ENCODE results near the gene MSTN.

Gene MSTN

DNA sequence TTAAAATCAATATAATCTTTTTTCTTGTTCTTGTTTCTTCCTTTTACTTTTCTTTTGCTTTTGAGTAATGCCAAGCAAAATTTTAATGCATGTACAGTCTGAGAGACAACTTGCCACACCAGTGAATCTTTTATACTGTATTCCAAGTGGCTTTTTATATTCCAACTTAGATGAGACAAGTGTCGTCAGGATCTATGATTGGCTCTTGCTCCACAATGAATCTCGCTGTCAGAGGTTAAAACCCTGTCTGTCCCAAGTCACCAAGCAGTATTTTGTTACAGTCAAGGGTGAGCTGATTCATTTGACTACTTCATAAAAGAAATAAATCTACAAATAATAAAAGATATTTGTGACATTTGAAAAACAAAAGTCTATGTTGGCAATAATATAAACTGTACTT, at the start of gene MSTN:
TSS of gene MSTN (minus strand) at position 129 of the 400 bp plus-strand sequence. CDS start 133 bp downstream, outside the sequence.
- DNase-seq (ENCODE audit: low spot score): no peak
- in situ Hi-C loops (cut with MboI; ENCODE audit: low pct_unique_long_range_greater_than_20kb, low sequenced_read_pairs, unreplicated experiment): loop anchor here (10.0 to 25.0 kb wide), 2 partner anchors 268 to 400 kb away; partner anchors contain the start of genes ANKAR and ASNSD1
- TF ChIP-seq, protein P1, sequence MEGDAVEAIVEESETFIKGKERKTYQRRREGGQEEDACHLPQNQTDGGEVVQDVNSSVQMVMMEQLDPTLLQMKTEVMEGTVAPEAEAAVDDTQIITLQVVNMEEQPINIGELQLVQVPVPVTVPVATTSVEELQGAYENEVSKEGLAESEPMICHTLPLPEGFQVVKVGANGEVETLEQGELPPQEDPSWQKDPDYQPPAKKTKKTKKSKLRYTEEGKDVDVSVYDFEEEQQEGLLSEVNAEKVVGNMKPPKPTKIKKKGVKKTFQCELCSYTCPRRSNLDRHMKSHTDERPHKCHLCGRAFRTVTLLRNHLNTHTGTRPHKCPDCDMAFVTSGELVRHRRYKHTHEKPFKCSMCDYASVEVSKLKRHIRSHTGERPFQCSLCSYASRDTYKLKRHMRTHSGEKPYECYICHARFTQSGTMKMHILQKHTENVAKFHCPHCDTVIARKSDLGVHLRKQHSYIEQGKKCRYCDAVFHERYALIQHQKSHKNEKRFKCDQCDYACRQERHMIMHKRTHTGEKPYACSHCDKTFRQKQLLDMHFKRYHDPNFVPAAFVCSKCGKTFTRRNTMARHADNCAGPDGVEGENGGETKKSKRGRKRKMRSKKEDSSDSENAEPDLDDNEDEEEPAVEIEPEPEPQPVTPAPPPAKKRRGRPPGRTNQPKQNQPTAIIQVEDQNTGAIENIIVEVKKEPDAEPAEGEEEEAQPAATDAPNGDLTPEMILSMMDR (IDR thresholded peaks at IDR 0.05; ENCODE audit: extremely low read depth, insufficient read depth, missing control alignments): no peak

DNA sequence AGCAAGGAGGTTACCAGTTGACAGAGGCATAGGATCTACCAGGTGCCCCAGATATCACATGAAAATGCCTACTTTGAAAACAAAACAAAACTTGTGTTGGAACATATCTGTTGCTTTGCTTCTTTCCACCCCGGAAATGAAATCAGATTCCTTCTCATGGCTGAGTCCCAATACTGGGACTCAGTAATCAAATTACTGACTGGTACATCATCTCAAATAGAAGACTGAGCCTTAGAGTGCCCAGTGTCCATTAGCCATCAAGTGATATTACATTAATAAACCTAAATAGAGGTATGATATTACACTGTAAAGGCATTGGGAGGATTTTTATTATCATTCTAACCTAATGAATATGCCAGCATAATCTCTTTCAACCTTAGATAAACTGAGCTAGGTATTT, 48.6 kb upstream of the MSTN start:
- TF ChIP-seq, protein P1 (IDR thresholded peaks at IDR 0.05; ENCODE audit: extremely low read depth, insufficient read depth, missing control alignments): no peak

DNA sequence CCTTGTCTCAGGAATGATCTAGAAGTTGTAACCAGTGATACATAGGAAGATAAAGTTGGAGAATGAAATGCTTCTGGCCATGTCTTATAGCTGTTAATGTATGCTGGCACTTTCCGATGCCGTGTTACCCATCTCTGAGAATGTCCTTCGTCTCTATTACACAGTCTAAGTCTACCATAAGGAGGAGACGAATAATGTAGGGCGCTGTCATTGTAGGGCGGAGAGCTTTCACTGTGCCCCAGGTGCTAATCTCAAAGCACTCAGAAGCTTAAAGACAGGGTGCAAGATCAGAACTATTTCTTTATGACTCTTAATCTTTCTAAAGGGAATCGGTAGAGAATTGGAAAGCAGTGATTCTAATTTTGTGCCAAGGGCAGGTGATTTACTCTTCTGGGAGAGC, 48.2 kb upstream of the MSTN start:
- in situ Hi-C loops (cut with MboI; ENCODE audit: low pct_unique_long_range_greater_than_20kb, low sequenced_read_pairs, unreplicated experiment): no loop called here
- TF ChIP-seq, protein P1 (IDR thresholded peaks at IDR 0.05; ENCODE audit: extremely low read depth, insufficient read depth, missing control alignments): no peak
- no peak for DNase-seq (ENCODE audit: low spot score)

More for the DNA sequence above, 48.6 kb upstream of the MSTN start:
- DNase-seq (ENCODE audit: low spot score): no peak
- in situ Hi-C loops (cut with MboI; ENCODE audit: low pct_unique_long_range_greater_than_20kb, low sequenced_read_pairs, unreplicated experiment): no loop called here

DNA sequence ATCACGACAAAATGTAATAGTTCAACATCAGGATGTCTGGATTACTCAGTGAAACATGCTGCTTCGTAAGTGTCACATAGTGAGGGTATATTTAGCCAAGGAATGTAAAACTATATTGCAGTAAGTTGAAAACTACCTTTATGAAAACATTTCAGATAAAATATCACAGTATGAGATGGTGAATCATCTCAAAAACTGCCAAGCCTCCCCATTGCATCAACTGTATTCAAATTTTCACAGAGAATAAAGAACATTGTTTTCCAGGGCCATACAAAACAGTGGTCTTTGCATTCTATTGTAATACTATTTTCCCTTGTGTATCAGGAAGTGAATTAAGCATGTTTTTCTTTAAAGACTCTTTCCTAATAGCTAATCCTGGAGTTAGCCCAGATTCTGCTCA, 47.6 kb upstream of the MSTN start:
- TF ChIP-seq, protein P1 (IDR thresholded peaks at IDR 0.05; ENCODE audit: extremely low read depth, insufficient read depth, missing control alignments): no peak
- in situ Hi-C loops (cut with MboI; ENCODE audit: low pct_unique_long_range_greater_than_20kb, low sequenced_read_pairs, unreplicated experiment): no loop called here
- DNase-seq (ENCODE audit: low spot score): no peak

DNA sequence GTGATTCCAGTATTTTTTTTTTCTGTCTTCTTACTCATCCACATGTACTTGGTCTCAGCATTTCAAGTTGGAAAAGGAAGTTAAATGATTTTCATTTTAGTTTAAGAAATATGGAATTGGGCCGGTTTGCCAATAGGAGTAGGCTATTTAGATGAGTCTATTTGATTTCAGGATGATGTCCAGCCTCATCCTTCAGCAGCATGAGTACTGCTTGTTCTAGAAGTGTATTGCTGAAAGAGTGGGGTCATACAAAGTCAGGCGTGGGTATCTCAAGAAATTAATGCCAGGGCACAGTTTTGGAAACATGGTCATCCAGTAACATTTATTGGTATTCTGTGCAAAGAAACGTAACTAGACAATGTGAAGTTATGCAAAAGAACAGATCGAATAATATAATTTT, 44.9 kb upstream of the MSTN start:
- TF ChIP-seq, protein P1 (IDR thresholded peaks at IDR 0.05; ENCODE audit: extremely low read depth, insufficient read depth, missing control alignments): no peak
- in situ Hi-C loops (cut with MboI; ENCODE audit: low pct_unique_long_range_greater_than_20kb, low sequenced_read_pairs, unreplicated experiment): no loop called here
- DNase-seq (ENCODE audit: low spot score): no peak

DNA sequence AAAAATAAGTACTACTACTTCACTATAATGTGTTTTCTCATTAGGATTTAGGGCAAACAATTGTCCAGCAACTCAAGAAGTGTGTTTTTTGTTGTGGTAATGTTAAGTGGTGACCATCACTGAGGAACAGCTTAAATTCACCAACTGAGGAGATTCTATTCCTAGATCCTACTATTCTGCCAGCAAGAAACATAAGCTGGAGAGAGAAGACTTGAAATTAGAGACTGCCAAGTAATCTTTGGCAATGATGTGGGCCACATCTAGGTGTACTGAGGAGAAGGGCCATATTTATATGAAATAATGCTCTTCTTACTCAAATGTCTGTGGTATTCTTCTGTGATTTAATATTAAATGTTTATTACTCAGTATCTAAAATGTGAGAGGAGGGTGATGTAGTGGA, 44.3 kb upstream of the MSTN start:
- DNase-seq (ENCODE audit: low spot score): no peak
- in situ Hi-C loops (cut with MboI; ENCODE audit: low pct_unique_long_range_greater_than_20kb, low sequenced_read_pairs, unreplicated experiment): no loop called here
- TF ChIP-seq, protein P1 (IDR thresholded peaks at IDR 0.05; ENCODE audit: extremely low read depth, insufficient read depth, missing control alignments): no peak

DNA sequence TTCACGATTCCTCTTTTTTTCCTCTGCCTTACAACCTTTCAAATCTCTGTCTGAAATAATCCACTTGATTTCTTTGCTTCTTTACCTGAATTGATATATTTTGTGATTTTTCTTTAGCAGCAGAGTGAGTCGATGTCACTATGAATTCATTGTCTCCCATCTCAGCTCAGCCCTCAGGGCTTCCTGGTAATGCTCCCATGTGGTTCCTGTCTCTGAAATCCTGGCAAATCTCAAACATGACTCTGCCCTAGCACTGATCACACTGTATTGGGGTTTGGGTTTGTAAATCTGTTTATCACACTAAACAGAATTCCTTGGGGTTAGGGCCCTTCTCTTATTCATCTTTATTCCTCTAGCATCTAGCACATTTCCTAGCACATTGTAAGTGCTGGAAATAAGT, 43.0 kb upstream of the MSTN start:
- in situ Hi-C loops (cut with MboI; ENCODE audit: low pct_unique_long_range_greater_than_20kb, low sequenced_read_pairs, unreplicated experiment): no loop called here

More for the DNA sequence above, 43.0 kb upstream of the MSTN start:
- DNase-seq (ENCODE audit: low spot score): no peak
- TF ChIP-seq, protein P1 (IDR thresholded peaks at IDR 0.05; ENCODE audit: extremely low read depth, insufficient read depth, missing control alignments): no peak

Data from GM13977 (cell line).